K562 (cell line): Measurements from ENCODE around the gene KCTD16.

Source experiments
- CBX1 ChIP-seq: sonication (generic); IDR thresholded peaks from 2 replicates; pipeline ENCODE4 v1.6.1; 2016; ENCODE audit warnings: antibody characterized with exemption, low read depth, mild to moderate bottlenecking
- GTF2E2 ChIP-seq: fragments of 200-800 bp; sonication (Bioruptor generic); IDR thresholded peaks from 2 replicates; pipeline ENCODE4 v1.6.1; 2016; ENCODE audit warnings: missing genetic modification characterization, missing compliant biosample characterization
- POLR2A ChIP-seq: fragments of 450-650 bp; conservative IDR thresholded peaks from 2 replicates; pipeline ENCODE4 v1.6.1; 2016
- RNF2 ChIP-seq: sonication (generic); IDR thresholded peaks from 2 replicates; pipeline ENCODE4 v1.6.1; 2016
- STAT5A ChIP-seq: IDR thresholded peaks from 2 replicates; pipeline ENCODE4 v1.6.1; 2012; ENCODE audit warnings: low read length, inconsistent platforms, borderline replicate concordance
- TAF1 ChIP-seq: IDR thresholded peaks from 2 replicates; pipeline ENCODE4 v1.6.1; 2011; ENCODE audit warnings: mild to moderate bottlenecking, low read length, moderate library complexity; ENCODE audit not compliant: insufficient read depth, control insufficient read depth, severe bottlenecking; ENCODE audit errors: extremely low read depth
- XRCC3 ChIP-seq: fragments of 450-650 bp; IDR thresholded peaks from 2 replicates; pipeline ENCODE4 v1.6.1; 2017; ENCODE audit warnings: mild to moderate bottlenecking, moderate library complexity
- ZNF24 ChIP-seq: fragments of 450-650 bp; IDR thresholded peaks from 2 replicates; pipeline ENCODE4 v1.6.1; 2016
- ZNF79 ChIP-seq: fragments of 250-450 bp; sonication (Bioruptor Pico); IDR thresholded peaks from 2 replicates; pipeline ENCODE4 v1.4.0; 2020; ENCODE audit warnings: low read depth, mild to moderate bottlenecking, moderate library complexity
- TF ChIP-seq, protein P1 (sequence below), 3 experiments: IDR thresholded peaks in 2 of 3; conservative IDR thresholded peaks in 1 of 3; 2 replicates each; pipeline ENCODE4 v1.5.1; 2011 to 2012; ENCODE audit warnings: low read length in 3 of 3, mild to moderate bottlenecking in 3 of 3, control low read depth in 2 of 3, improper control_type of control experiment in 1 of 3, inconsistent platforms in 1 of 3, low read depth in 1 of 3, mixed read lengths in 1 of 3, moderate library complexity in 1 of 3; ENCODE audit not compliant: insufficient read depth in 2 of 3

DNA sequence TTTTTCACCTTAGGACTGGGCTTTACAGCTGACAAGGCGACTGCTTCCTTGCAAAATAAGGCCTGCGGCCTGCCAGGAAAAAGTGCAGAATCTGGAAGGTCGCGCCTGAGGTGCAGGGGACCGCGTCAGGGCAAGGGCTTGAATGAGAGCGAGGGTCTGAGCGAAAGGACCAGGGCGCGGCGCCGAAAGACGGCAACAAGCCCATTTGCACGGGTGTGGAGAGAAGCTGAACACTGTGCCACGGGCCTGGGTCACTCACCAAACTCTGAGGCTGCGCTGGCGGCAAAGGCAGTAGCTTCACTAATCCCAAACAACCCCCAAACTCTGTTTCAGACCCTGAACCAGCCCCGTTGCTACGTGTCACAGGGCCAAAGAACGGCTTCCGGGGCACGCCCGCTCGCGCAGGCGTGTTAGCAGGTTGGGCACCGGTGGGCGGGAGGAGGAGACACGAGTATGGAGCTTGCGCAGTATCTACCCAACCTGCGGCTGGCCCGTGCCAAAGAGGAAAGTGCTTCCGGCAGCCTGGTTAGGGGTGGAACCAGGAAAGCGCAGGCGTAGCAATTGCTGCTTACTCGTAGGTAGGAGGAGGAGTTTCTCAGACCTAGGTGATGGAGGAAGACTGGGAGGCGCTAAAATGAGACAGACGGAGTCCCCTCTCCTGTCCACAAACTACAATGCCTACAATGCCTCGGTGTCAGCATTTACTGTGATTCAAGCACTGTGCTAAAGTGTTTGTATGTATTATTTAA, at the start of gene KCTD16, which contains the start of gene YIPF5:
- TF ChIP-seq POLR2A (peak; percentile 89), XRCC3 (no peak), RNF2 (no peak), TAF1 (peak; percentile 78), CBX1 (no peak), ZNF24 (no peak), STAT5A (no peak), ZNF79 (CRISPR knock-in tag) (no peak), GTF2E2 (tag) (no peak)
- TF ChIP-seq, protein P1, sequence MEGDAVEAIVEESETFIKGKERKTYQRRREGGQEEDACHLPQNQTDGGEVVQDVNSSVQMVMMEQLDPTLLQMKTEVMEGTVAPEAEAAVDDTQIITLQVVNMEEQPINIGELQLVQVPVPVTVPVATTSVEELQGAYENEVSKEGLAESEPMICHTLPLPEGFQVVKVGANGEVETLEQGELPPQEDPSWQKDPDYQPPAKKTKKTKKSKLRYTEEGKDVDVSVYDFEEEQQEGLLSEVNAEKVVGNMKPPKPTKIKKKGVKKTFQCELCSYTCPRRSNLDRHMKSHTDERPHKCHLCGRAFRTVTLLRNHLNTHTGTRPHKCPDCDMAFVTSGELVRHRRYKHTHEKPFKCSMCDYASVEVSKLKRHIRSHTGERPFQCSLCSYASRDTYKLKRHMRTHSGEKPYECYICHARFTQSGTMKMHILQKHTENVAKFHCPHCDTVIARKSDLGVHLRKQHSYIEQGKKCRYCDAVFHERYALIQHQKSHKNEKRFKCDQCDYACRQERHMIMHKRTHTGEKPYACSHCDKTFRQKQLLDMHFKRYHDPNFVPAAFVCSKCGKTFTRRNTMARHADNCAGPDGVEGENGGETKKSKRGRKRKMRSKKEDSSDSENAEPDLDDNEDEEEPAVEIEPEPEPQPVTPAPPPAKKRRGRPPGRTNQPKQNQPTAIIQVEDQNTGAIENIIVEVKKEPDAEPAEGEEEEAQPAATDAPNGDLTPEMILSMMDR (IDR thresholded peaks at IDR 0.05 in 2 of 3, conservative IDR thresholded peaks at IDR 0.05 in 1 of 3; ENCODE audit: insufficient read depth in 2 of 3, low read depth in 1 of 3, low read length in 3 of 3), result no peak
